ENCODE data around the gene ADCYAP1R1. TPM values are rescaled to one million over a fixed set of nuclear protein-coding genes. Genes with fewer than 3 reads are reported as not detected.

ADCYAP1R1 gene
- total and polyA plus RNA-seq, 7 donors, result 0.60 to 35.7 (median 18.2) TPM; not detected in 1

DNA sequence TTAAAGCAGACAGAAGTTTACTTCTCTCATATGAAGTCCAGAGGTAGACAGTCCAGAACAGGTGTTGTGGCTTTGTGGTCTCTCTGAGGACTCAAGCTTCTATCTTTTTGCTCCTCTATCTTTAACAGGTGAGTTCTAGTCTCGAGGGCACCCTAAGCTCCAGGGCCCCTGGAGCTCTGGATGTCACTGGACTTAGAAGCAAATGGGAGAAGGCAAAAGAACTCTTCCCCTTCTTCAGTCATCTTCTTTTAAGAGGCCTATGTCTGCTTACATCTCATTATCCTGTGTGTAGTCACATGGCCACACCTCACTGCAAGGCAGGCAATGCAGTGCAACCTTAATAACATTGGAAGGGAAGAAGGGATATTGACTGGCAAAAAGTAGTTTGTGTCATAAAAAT is 61.6 kb downstream of the ADCYAP1R1 start:
- intact Hi-C loops (cut with DNase I), result no loop called here
- no peaks in the 10 kb centered on the region for H3K27me3 ChIP-seq
- no peaks in the 10 kb centered on the region for H3K4me1 ChIP-seq
- no peak overlapping the region for H3K27ac ChIP-seq
- H3K9me3 ChIP-seq, result no peaks in the 10 kb centered on the region
- no peak for TF ChIP-seq POLR2AphosphoS5 (IDR thresholded peaks at IDR 0.05)
- no peaks in the 10 kb centered on the region for H3K36me3 ChIP-seq
- DNase-seq, result no peak
- 14 to 33% methylated on average over 1 of the region's 1 CpG for WGBS, 2 donors
- H3K4me3 ChIP-seq, result no peak overlapping the region

DNA sequence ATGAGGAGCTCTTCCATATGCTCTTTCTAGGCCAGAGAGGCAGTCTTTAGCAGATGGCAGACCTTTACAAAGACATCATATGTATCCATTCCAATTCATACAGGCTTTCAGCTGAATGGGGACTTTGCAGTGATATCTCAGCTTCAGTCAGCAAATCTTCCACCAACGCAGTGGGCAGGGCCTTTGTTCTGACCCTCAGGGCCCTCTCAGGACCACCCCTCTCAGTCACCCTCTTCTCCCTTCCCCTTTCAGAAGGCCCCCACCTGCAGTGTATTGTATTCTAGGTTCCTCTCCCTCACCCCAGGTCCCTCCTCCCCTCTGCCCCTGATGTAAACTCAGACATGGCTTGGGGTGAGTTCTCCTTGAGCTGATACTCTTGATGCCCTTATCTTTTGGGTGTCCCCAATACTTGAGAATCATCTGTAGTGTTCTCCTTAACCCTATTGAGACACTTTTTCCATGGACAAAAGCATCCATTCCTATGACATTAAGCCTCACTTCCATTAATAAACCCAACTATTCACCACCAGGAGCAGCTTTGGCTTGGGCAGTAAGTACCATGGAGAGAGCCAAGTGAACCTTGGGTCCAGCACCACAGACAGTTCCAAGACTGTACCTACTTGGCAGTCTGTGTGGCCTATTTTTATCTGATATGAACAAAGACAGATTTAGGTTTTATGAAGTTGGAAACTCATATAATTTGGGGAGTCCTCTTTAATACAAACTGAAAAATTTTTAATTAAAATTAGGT is 62.7 kb downstream of the ADCYAP1R1 start:
- no peaks in the 10 kb centered on the region for H3K4me1 ChIP-seq
- no peak for DNase-seq
- WGBS, 2 donors, result 74 to 86% methylated on average over 1 of the region's 1 CpG
- no peaks in the 10 kb centered on the region for H3K36me3 ChIP-seq
- H3K27me3 ChIP-seq, result no peaks in the 10 kb centered on the region
- intact Hi-C loops (cut with DNase I), result no loop called here
- no peaks in the 10 kb centered on the region for H3K9me3 ChIP-seq
- TF ChIP-seq POLR2AphosphoS5 (IDR thresholded peaks at IDR 0.05) (no peak), POLR2A (IDR thresholded peaks at IDR 0.05) (no peak), EP300 (IDR thresholded peaks at IDR 0.05) (no peak)
- TF ChIP-seq, protein P1, sequence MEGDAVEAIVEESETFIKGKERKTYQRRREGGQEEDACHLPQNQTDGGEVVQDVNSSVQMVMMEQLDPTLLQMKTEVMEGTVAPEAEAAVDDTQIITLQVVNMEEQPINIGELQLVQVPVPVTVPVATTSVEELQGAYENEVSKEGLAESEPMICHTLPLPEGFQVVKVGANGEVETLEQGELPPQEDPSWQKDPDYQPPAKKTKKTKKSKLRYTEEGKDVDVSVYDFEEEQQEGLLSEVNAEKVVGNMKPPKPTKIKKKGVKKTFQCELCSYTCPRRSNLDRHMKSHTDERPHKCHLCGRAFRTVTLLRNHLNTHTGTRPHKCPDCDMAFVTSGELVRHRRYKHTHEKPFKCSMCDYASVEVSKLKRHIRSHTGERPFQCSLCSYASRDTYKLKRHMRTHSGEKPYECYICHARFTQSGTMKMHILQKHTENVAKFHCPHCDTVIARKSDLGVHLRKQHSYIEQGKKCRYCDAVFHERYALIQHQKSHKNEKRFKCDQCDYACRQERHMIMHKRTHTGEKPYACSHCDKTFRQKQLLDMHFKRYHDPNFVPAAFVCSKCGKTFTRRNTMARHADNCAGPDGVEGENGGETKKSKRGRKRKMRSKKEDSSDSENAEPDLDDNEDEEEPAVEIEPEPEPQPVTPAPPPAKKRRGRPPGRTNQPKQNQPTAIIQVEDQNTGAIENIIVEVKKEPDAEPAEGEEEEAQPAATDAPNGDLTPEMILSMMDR (IDR thresholded peaks at IDR 0.05), result no peak
- H3K27ac ChIP-seq, result no peak overlapping the region
- H3K4me3 ChIP-seq, result no peak overlapping the region

DNA sequence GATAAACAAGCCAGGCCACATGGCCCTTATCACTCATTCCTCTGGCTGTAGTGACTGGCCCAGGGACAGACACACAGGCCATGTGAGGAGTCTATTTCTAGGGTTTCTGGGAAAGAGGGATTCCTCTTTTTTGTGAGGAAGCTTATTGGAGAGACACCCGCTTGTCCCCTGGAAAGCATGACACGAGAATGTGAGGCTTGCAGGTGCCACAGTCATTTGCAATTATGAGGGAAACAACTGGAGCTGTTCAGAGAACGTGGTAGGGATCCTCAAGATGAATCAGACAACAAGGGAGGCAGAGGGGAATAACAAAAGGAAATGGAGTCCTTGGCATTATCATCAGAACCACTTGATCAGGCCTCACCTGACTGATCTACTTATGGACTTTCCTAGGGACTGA is 64.5 kb downstream of the ADCYAP1R1 start:
- intact Hi-C loops (cut with DNase I), result no loop called here
- no peaks in the 10 kb centered on the region for H3K27me3 ChIP-seq
- 50 to 56% methylated on average over 3 of the region's 3 CpGs for WGBS, 2 donors
- no peaks in the 10 kb centered on the region for H3K9me3 ChIP-seq
- no peak overlapping the region for H3K4me3 ChIP-seq
- no peak for TF ChIP-seq POLR2A (IDR thresholded peaks at IDR 0.05)
- no peaks in the 10 kb centered on the region for H3K36me3 ChIP-seq
- DNase-seq, result no peak
- no peak overlapping the region for H3K27ac ChIP-seq
- no peaks in the 10 kb centered on the region for H3K4me1 ChIP-seq

DNA sequence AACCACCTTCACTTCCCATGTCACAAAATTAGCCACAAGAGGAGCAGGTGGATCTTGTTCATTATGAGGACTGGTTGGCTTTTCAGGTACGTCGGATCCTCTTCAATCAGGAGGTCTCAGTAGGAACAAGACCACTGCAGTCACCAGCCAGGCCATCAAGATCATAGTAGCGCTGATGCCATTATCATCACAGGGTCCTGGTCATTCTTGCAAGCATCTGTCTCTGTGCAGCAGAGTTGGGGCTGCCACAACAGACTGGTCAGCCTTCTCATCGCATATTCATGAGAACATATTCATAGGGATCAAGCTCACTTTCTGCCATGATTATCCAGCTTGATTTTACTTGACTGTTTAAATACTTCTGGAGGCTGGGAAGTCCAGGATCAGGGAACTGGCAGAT is 67.1 kb downstream of the ADCYAP1R1 start:
- Histone ChIP-seq H3K27ac (no peak overlapping the region), H3K36me3 (no peaks in the 10 kb centered on the region), H3K4me1 (peaks cover 0 to 9% (median 0%) of the 10 kb centered on the region in 4 donors), H3K9me3 (no peaks in the 10 kb centered on the region), H3K27me3 (no peaks in the 10 kb centered on the region), H3K4me3 (no peak overlapping the region)
- intact Hi-C loops (cut with DNase I), result no loop called here
- WGBS, 2 donors, result 73 to 91% methylated on average over 4 of the region's 4 CpGs
- TF ChIP-seq POLR2AphosphoS5 (IDR thresholded peaks at IDR 0.05), result no peak
- TF ChIP-seq, protein P1 (IDR thresholded peaks at IDR 0.05), result no peak
- no peak for TF ChIP-seq POLR2A (IDR thresholded peaks at IDR 0.05)
- TF ChIP-seq EP300 (IDR thresholded peaks at IDR 0.05), result no peak
- no peak for DNase-seq

DNA sequence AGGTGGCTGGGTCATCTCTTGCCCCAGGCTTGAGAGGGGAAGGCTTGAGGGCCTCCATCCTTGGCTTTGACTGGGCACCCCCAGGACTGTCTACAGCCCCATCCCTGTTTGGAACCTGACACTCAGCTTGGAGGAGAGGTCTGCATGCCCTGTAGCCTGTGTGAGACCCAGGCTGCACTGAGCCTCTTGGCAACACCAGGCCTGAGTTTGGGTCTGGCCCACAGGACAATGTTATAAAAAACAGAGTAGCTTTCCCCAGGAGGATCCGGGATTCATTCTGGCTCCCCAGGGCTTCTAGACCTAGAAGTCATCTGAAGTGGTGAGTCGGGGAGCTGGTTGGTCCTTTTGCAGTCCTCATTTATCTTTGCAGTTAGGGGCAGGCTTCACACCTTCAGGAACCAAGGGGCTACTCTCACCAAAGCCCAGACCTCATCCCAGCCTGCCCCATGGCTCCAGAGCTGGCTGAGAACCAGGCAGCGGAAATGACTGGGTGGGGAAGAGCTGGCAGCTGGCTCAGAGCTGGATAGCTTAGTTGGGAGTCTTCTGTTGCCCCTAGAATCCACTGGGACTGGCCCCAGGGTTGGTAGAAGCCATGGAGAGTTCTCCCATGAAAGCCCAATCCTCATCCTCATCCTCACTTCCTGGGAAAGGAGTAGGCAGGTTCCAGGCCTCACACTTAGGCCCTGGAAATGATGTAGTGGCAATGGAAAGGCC is 68.8 kb downstream of the ADCYAP1R1 start:
- WGBS, 2 donors, result 87 to 92% methylated on average over 3 of the region's 3 CpGs
- Histone ChIP-seq H3K27me3 (no peaks in the 10 kb centered on the region), H3K4me3 (no peak overlapping the region), H3K4me1 (peaks cover 0 to 9% (median 0%) of the 10 kb centered on the region in 4 donors), H3K9me3 (no peaks in the 10 kb centered on the region), H3K36me3 (no peaks in the 10 kb centered on the region), H3K27ac (no peak overlapping the region)
- intact Hi-C loops (cut with DNase I), result loop anchor here (5.0 kb wide), 1 partner anchor 184 kb away; no protein-coding TSS in a partner anchor
- TF ChIP-seq, protein P1 (IDR thresholded peaks at IDR 0.05), result no peak
- no peak for TF ChIP-seq POLR2A (IDR thresholded peaks at IDR 0.05)
- no peak for TF ChIP-seq EP300 (IDR thresholded peaks at IDR 0.05)
- TF ChIP-seq POLR2AphosphoS5 (IDR thresholded peaks at IDR 0.05), result no peak
- no peak for DNase-seq
